Stimulated activated naive CD4-positive, alpha-beta T cell (primary cell): ENCODE measurements around the gene IPMK.

Source experiments
- DNase-seq, 6 experiments: peaks; one replicate each; lab custom pipeline; 2025; lab: John Stamatoyannopoulos, UW

The IPMK gene

GRCh38 chr10:58267713-58268453 lies at the start of gene IPMK:
Gene IPMK, minus strand, starts transcription at chr10:58267894. Its CDS starts 283 bp downstream, at chr10:58267611.
- DNase-seq: peak; percentile 89 to 93 (median 91)

- no peak for DNase-seq
Measured at GRCh38 chr10:58316874-58317273, 49.2 kb upstream of the IPMK start.

GRCh38 chr10:58311026-58311425 lies 43.3 kb upstream of the IPMK start:
- DNase-seq: no peak

GRCh38 chr10:58307676-58308075 lies 40.0 kb upstream of the IPMK start:
- DNase-seq: no peak

GRCh38 chr10:58305821-58306220 lies 38.1 kb upstream of the IPMK start:
- no peak for DNase-seq

- no peak for DNase-seq
Measured at GRCh38 chr10:58304099-58304633, 36.5 kb upstream of the IPMK start.

- no peak for DNase-seq
Measured at GRCh38 chr10:58302254-58302653, 34.6 kb upstream of the IPMK start.

- peak in 1 of 6 experiments; percentile 0 for DNase-seq
Measured at GRCh38 chr10:58300676-58301075, 33.0 kb upstream of the IPMK start.

GRCh38 chr10:58299580-58299979 lies 31.9 kb upstream of the IPMK start:
- DNase-seq: peak; percentile 11 to 59 (median 39)

GRCh38 chr10:58293989-58294388 lies 26.3 kb upstream of the IPMK start:
- no peak for DNase-seq

GRCh38 chr10:58291538-58292174 lies 24.0 kb upstream of the IPMK start:
- peak in 3 of 6 experiments; percentile 18 to 60 (median 53) for DNase-seq

GRCh38 chr10:58282615-58283014 lies 14.9 kb upstream of the IPMK start:
- DNase-seq: peak in 2 of 6 experiments; percentile 34 to 47

GRCh38 chr10:58281092-58281752 lies 13.5 kb upstream of the IPMK start:
- DNase-seq: no peak

GRCh38 chr10:58280477-58280876 lies 12.8 kb upstream of the IPMK start:
- no peak for DNase-seq

GRCh38 chr10:58278962-58279307 lies 11.2 kb upstream of the IPMK start:
- no peak for DNase-seq

GRCh38 chr10:58278274-58278961 lies 10.7 kb upstream of the IPMK start:
- no peak for DNase-seq

GRCh38 chr10:58275908-58276307 lies 8.2 kb upstream of the IPMK start:
- DNase-seq: no peak

GRCh38 chr10:58275261-58275660 lies 7.6 kb upstream of the IPMK start:
- no peak for DNase-seq

GRCh38 chr10:58269782-58270290 lies 2.1 kb upstream of the IPMK start:
- DNase-seq: peak in 1 of 6 experiments; percentile 26

- DNase-seq: peak; percentile 88 to 95 (median 93)
Measured at GRCh38 chr10:58268946-58269781, 1.5 kb upstream of the IPMK start, which contains the start of gene CISD1. Gene CISD1, plus strand, starts transcription at chr10:58269162. Its CDS starts 112 bp downstream, at chr10:58269274.

- DNase-seq: no peak
Measured at GRCh38 chr10:58268454-58268945, 806 bp upstream of the IPMK start.
